NCI-H2107 (cell line): ENCODE data around the gene ABCA7.

Source experiments
- DNase-seq: peaks from one replicate; lab custom pipeline; 2025; lab: John Stamatoyannopoulos, UW

ABCA7 gene

GRCh38 chr19:1039646-1040475, at the start of gene ABCA7:
Gene ABCA7, plus strand, starts transcription at chr19:1040107. Its CDS starts 1,255 bp downstream, at chr19:1041362.
- peak; percentile 90 for DNase-seq

GRCh38 chr19:990119-990571, 49.8 kb upstream of the ABCA7 start:
- no peak for DNase-seq

- no peak for DNase-seq
These were observed 49.2 kb upstream of the ABCA7 start for GRCh38 chr19:990746-991145.

- no peak for DNase-seq
These were observed 48.6 kb upstream of the ABCA7 start for GRCh38 chr19:991174-991931.

GRCh38 chr19:991932-992669, 47.8 kb upstream of the ABCA7 start:
- no peak for DNase-seq

GRCh38 chr19:992670-993055, 47.2 kb upstream of the ABCA7 start:
- no peak for DNase-seq

GRCh38 chr19:993361-993830, 46.5 kb upstream of the ABCA7 start:
- no peak for DNase-seq

- DNase-seq: no peak
These were observed 46.0 kb upstream of the ABCA7 start for GRCh38 chr19:993831-994393.

GRCh38 chr19:994516-994915, 45.4 kb upstream of the ABCA7 start:
- no peak for DNase-seq

GRCh38 chr19:995051-995827, 44.7 kb upstream of the ABCA7 start:
- DNase-seq: no peak

GRCh38 chr19:996051-996838, 43.7 kb upstream of the ABCA7 start:
- DNase-seq: no peak

- DNase-seq: no peak
These were observed 41.8 kb upstream of the ABCA7 start for GRCh38 chr19:998064-998463.

GRCh38 chr19:999379-999719, 40.6 kb upstream of the ABCA7 start:
- no peak for DNase-seq

GRCh38 chr19:1000095-1000494, 39.8 kb upstream of the ABCA7 start, which contains the start of gene GRIN3B:
Gene GRIN3B, plus strand, starts transcription at chr19:1000419. Its CDS starts 19 bp downstream, at chr19:1000438.
- DNase-seq: no peak

GRCh38 chr19:1000591-1001537, 39.0 kb upstream of the ABCA7 start:
- DNase-seq: no peak

- DNase-seq: no peak
These were observed 38.3 kb upstream of the ABCA7 start for GRCh38 chr19:1001538-1002166.

GRCh38 chr19:1002600-1002999, 37.3 kb upstream of the ABCA7 start:
- no peak for DNase-seq

- no peak for DNase-seq
These were observed 36.6 kb upstream of the ABCA7 start for GRCh38 chr19:1003283-1003682.
